IMR-90 (cell line): ENCODE data around the gene SPAG16.

Experiments used
- CEBPB ChIP-seq: IDR thresholded peaks from 2 replicates; pipeline ENCODE4 v1.6.1; 2012; ENCODE audit warnings: low read depth, low read length, improper control_type of control experiment
- POLR2A ChIP-seq: IDR thresholded peaks from 2 replicates; pipeline ENCODE4 v1.6.1; 2012; ENCODE audit warnings: mild to moderate bottlenecking, low read depth, low read length
- RFX5 ChIP-seq: IDR thresholded peaks from 2 replicates; pipeline ENCODE4 v1.8.0; 2012; ENCODE audit warnings: low read depth, mild to moderate bottlenecking, low read length, moderate library complexity
- TF ChIP-seq, protein P1 (sequence below): conservative IDR thresholded peaks from 2 replicates; pipeline ENCODE4 v1.5.1; 2012; ENCODE audit warnings: mild to moderate bottlenecking, low read depth, low read length, improper control_type of control experiment
- TF ChIP-seq, protein P2 (sequence below): fragments of 150-350 bp; IDR thresholded peaks from 2 replicates; pipeline ENCODE4 v1.6.1; 2017; ENCODE audit warnings: mild to moderate bottlenecking, antibody characterized with exemption, low read length, low read depth

DNA sequence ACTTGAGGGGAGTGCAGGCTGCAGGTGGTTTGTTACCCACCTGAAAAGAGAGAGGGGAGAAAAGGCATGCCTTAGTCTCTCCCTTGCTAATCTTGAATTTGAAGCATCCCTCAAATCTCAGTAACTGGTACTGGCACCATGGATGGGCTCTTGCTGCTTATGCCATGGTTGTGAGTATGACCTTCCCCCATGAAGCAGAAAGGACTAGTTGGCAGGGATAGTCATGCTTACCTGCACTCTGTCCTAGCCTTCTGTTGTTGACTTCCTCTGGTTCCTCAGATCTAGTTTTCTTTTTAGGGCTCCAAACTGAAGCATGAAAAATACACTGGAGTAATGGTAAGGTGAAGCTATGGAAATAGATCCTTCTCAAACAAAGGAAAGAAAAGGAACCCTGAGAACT, 191.2 kb downstream of the SPAG16 start:
- TF ChIP-seq, protein P1, sequence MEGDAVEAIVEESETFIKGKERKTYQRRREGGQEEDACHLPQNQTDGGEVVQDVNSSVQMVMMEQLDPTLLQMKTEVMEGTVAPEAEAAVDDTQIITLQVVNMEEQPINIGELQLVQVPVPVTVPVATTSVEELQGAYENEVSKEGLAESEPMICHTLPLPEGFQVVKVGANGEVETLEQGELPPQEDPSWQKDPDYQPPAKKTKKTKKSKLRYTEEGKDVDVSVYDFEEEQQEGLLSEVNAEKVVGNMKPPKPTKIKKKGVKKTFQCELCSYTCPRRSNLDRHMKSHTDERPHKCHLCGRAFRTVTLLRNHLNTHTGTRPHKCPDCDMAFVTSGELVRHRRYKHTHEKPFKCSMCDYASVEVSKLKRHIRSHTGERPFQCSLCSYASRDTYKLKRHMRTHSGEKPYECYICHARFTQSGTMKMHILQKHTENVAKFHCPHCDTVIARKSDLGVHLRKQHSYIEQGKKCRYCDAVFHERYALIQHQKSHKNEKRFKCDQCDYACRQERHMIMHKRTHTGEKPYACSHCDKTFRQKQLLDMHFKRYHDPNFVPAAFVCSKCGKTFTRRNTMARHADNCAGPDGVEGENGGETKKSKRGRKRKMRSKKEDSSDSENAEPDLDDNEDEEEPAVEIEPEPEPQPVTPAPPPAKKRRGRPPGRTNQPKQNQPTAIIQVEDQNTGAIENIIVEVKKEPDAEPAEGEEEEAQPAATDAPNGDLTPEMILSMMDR, result no peak
- no peak for TF ChIP-seq RFX5
- no peak for TF ChIP-seq CEBPB
- TF ChIP-seq, protein P2, sequence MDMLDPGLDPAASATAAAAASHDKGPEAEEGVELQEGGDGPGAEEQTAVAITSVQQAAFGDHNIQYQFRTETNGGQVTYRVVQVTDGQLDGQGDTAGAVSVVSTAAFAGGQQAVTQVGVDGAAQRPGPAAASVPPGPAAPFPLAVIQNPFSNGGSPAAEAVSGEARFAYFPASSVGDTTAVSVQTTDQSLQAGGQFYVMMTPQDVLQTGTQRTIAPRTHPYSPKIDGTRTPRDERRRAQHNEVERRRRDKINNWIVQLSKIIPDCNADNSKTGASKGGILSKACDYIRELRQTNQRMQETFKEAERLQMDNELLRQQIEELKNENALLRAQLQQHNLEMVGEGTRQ, result no peak
- no peak for TF ChIP-seq POLR2A
